Stimulated activated CD4-positive, alpha-beta T cell treated with anti-CD3 and anti-CD28 coated beads, Interleukin-1b, Interleukin-23, amount 100 ng/mL, for 48 hours (primary cell): ENCODE measurements around the gene SLC8A1.
"Not testable (repeated sequence)": the region's sequence is repeated elsewhere in the genome, so short reads cannot be mapped to it uniquely, and the experiment has no call there.

Source experiments
- DNase-seq: peaks from one replicate; pipeline ENCODE4 v3.0.0-alpha.2; 2020

Gene SLC8A1

DNA sequence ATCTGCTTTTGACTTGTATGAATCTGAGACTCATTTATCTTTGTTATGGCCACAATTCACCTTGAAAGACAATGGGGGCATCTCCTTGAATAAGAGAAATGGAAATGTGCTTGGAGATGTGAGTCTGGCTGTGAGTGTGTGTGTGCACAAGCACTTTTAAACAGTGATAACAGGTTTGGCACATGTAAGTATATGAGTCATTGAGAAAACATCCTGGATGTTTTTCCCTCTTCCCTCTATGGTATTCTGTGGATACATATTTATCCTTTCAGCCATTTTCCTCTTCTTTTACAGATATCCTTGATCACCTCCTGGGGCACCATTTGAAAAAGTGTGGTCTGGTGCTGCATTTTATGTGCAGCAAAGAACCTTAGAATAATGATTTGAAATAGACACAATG lies 355.5 kb downstream of the SLC8A1 start:
- DNase-seq, result no peak

DNA sequence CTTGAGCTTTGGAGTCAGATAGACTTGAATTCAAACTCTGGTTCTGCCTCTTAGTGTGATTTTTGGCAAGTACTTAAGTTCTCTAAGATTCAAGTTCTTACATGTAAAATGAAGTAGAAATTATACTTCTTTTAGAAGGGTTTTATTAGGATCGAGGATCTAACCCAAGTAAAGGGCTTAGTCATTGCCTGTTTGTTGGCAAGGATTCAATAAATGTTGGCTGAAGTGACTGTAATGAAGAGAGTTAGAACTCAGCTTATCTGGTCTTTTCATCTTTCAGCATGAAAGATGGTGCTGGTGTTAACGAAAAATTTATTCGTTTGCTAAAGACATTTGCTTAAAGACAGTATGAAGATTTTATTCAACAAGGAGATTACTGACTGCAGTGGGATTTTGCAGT lies 356.9 kb downstream of the SLC8A1 start:
- DNase-seq, result no peak

DNA sequence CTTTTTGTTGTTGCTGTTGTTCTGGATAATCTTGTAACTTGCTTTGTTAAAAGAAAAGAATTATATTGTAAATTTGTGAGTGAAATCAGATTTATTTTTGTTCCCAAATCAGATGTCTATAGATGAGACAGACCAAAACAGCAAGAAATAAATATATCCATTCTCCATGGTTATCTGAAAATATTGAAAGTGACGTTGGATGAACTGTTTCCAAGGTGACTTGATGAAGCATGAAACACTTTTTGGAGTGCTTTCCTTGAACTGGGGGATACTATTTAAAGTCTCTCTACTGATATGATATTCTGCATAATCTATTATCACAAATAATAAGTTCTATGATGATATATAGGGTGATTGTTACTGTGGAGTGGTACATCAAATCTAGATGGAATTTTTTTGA lies 357.4 kb downstream of the SLC8A1 start:
- DNase-seq, result no peak

DNA sequence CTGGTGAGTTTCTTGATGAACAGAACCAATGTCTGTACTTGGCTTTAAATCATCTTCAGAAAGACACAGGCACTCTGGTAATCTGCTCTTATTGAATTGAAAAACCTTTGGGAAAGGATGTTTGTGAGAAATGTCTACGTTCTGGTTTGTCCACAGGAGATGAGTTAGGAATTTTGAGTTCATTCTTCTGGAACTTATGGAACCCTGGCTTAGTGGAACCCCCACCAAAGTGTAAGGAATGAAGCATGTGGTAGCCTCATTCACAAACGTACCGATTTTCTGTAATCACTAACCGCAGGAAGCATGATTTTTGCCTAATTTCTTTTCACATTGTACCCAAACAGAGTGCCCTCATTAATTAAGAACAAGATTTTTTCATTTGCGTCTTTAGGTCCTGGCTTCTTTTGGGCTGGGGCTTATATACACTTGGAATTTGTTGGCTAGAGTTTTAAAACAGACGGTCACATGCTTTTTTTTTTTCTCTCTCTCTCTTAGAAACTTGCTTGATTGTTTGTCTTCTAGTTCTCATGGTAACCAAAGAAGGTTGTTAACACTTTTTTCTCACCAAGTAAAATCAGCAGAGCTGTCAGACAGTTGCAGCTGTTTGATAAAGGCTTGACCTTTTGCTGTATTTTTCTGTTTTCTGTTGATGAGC lies 358.7 kb downstream of the SLC8A1 start:
- no peak for DNase-seq

GRCh38 chr2:40090044-40090443 lies 361.8 kb downstream of the SLC8A1 start:
- no peak for DNase-seq

DNA sequence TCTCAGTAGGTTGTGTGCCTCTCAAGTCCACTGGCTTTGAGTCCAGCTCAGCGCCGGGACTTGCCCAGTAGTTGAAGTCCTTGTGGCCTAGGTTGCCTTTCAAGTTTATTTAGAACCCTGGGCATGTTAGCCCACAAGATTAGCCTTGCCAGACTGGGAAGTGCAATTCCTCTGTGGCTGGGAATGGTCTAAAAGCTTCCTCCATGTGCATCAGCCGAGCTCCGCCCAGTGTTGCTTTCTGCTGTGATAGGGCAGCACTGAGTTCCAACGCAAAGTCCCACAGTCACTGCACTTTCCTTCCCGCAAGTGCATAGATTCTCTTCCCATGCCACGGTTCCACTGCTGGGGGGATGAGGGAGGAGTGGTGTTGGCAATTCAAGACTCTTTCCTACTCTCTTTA lies 364.0 kb downstream of the SLC8A1 start:
- no peak for DNase-seq

GRCh38 chr2:40087434-40087833 lies 364.5 kb downstream of the SLC8A1 start:
- DNase-seq, result no peak

DNA sequence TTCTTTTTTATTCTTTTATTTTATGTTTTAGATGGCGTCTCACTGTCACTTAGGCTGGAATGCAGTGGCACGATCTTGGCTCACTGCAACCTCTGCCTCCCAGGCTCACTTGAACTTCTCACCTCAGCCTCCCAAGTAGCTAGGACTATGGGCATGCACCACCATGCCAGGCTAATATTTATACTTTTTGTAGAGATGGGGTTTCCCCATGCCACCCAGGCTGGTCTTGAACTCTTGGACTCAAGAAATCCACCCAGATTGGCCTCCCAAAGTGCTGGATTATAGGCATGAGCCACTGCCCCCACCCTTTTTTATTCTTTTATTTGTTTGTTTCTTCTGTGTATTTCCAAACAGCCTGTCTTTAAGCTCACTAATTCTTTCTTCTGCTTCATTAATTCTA lies 366.1 kb downstream of the SLC8A1 start:
- no peak for DNase-seq

- not testable (repeated sequence) for DNase-seq
These were observed 378.6 kb downstream of the SLC8A1 start for GRCh38 chr2:40073336-40073735.

DNA sequence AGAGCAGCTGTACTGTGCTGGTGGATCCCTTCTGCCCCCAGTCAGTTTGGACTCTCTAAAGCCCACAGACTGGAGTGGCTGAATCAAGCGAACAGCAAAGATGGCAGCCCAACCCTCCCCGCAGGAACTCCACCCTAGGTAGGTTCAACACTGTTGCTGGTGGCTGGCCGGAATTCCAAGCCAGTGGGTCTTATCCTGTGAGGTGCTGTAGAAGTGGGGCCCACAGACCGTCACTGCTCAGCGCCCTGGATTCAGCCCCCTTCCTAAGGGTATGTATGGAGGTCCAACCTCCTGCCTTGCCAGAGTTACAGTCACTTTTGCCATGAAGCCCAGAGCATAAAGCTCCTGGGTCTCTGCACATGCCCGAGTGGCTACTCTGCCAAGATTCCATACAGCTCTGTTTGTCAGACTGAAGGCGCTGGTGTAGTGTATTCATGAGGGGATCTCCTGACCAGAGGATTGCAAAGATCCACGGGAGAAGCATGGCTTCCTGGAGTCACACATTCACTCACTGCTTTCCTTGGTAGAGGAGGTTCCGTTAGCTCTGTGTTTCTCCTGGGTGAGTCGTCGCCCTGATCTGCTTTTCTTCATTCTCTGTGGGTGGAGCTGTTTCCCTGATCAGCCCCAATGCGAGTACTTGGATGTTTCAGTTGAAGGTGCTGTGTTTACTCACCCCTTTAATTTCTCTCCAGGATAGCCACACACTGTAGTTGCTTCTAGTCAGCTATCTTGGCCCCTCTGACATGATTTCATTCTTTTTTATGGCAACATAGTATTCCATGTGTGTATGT lies 379.3 kb downstream of the SLC8A1 start:
- peak; percentile 13 for DNase-seq

- DNase-seq, result no peak
These were observed 389.5 kb downstream of the SLC8A1 start for GRCh38 chr2:40062381-40062780.

DNA sequence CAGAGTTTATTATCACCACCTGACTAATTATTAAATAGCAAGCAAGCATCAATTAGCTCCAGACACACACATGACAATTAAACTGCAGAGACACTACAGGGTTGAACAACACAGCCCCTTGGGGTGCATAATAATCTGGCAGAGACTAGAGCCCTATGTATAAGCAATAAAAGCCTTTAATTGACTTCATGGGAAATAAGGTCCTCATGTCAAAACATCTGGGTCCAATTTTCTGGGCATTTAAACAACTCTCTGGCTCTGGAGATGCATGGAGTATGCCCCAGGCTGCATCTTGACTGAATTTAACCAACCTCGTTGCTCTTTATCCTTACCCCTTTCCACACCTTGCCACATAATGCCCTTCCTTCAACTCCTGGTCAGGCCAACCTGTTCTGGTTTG lies 402.1 kb downstream of the SLC8A1 start:
- no peak for DNase-seq

DNA sequence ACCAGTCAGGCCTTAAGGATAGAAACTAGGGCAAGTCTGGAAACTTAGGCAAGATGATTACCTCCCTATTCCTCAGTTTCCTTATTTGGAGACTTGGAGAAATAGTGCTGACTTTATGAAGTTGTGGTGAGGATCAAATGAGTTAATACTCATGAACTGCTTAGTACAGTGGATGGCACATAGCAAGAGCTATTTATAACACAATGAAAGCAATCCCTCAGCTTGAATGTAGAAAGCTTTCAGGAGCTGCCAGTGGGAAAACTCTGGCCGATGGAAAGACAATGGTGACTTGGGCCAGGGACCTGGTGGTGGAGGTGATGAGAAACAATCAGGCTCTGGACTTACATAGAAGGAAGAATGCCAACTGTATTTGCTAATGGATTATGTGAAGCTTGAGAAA lies 403.4 kb downstream of the SLC8A1 start:
- no peak for DNase-seq

- DNase-seq, result no peak
These were observed 404.5 kb downstream of the SLC8A1 start for GRCh38 chr2:40047406-40047805.
